Measurements from ENCODE around the gene CSNK1A1L.

- no peak for TF ChIP-seq CTCF (IDR thresholded peaks at IDR 0.05; ENCODE audit: low read depth, low read length, poor library complexity, severe bottlenecking)
- TF ChIP-seq EZH2phosphoT487 (IDR thresholded peaks at IDR 0.05; ENCODE audit: borderline replicate concordance, low read length), result no peak
Measured at GRCh38 chr13:37101201-37101600, 4.3 kb downstream of the CSNK1A1L start.

All from DOHH2 (cell line).